Spleen (tissue), 11 donors: ENCODE results near the gene LINGO4. TPM values are rescaled to one million over a fixed set of nuclear protein-coding genes. Genes with fewer than 3 reads are reported as not detected.

Experiments
- DNase-seq: peaks from one replicate; pipeline ENCODE4 v3.0.0-alpha.2; 2020
- H3K27ac ChIP-seq, 8 donors: fragments of 200-600 bp; sonication (generic) in 7 of 8; 1 replicate in 4 of 8; 2 replicates in 4 of 8; pipeline versions ENCODE4 v1.5.0 to v1.8.0; 2016 to 2021; ENCODE audit warnings: inconsistent platforms in 4 of 8, mild to moderate bottlenecking in 4 of 8, moderate library complexity in 1 of 8
- H3K27me3 ChIP-seq, 7 donors: fragments of 200-600 bp; sonication (generic) in 6 of 7; replicated peaks in 1 of 7; 1 replicate in 4 of 7; 2 replicates in 3 of 7; pipeline versions ENCODE4 v1.5.0 to v1.8.0; 2016 to 2021; ENCODE audit warnings: inconsistent platforms in 3 of 7, mild to moderate bottlenecking in 1 of 7
- H3K36me3 ChIP-seq, 6 donors: fragments of 200-600 bp; sonication (generic) in 5 of 6; 1 replicate in 4 of 6; 2 replicates in 2 of 6; pipeline versions ENCODE4 v1.5.0 to v1.8.0; 2016 to 2021; ENCODE audit warnings: inconsistent platforms in 2 of 6
- H3K4me1 ChIP-seq, 6 donors: fragments of 200-600 bp; sonication (generic) in 5 of 6; 1 replicate in 3 of 6; 2 replicates in 3 of 6; pipeline versions ENCODE4 v1.5.0 to v1.8.0; 2016 to 2021; ENCODE audit warnings: inconsistent platforms in 3 of 6
- H3K4me3 ChIP-seq, 8 donors: fragments of 200-600 bp; sonication (generic) in 7 of 8; 1 replicate in 4 of 8; 2 replicates in 4 of 8; pipeline versions ENCODE4 v1.5.0 to v1.8.0; 2016 to 2021; ENCODE audit warnings: inconsistent platforms in 4 of 8, mild to moderate bottlenecking in 4 of 8, moderate library complexity in 2 of 8
- H3K9me3 ChIP-seq, 8 donors: fragments of 200-600 bp; sonication (generic) in 7 of 8; 1 replicate in 4 of 8; 2 replicates in 4 of 8; pipeline versions ENCODE4 v1.5.0 to v1.8.0; 2016 to 2021; ENCODE audit warnings: inconsistent platforms in 4 of 8
- CTCF ChIP-seq, 11 experiments: fragments of 200-600 bp in 7 of 11; fragments of 450-650 bp in 4 of 11; sonication (generic) in 4 of 11; IDR thresholded peaks in 8 of 11; conservative IDR thresholded peaks in 3 of 11; 1 replicate in 7 of 11; 2 replicates in 4 of 11; pipeline versions ENCODE4 v1.4.0 to v1.8.0; 2016 to 2021; ENCODE audit warnings: antibody characterized with exemption in 11 of 11, inconsistent platforms in 4 of 11, mild to moderate bottlenecking in 1 of 11
- POLR2A ChIP-seq, 3 donors: fragments of 450-650 bp; IDR thresholded peaks; one replicate each; pipeline ENCODE4 v1.5.1; 2017; ENCODE audit warnings: antibody characterized with exemption in 3 of 3, mild to moderate bottlenecking in 1 of 3
- POLR2AphosphoS5 ChIP-seq, 3 donors: sonication (generic); formaldehyde crosslinking; IDR thresholded peaks; one replicate each; pipeline ENCODE4 v1.5.1; 2017; ENCODE audit warnings: antibody characterized with exemption in 3 of 3
- WGBS, 5 donors: extraction: QIAGEN DNeasy Blood & Tissue Kit in 3 of 5; methylation state at CpG; one replicate each; pipeline versions ENCODE4 v1.1.5 to v1.1.7; 2013 to 2018; 5-methylcytosine and 5-hydroxymethylcytosine counted together
- intact Hi-C: fragments of 100-400 bp; cut with DNase I; formaldehyde crosslinking; loops from one replicate; pipeline ENCODE4 v1.15.0; 2023; ENCODE audit warnings: low total_unique reads
- polyA plus RNA-seq, 3 donors: library from polyadenylated mRNA; stranded (reverse); fragments of 200-250 nt; gene quantifications; one replicate each; pipeline ENCODE4 v1.2.1, GENCODE V29; 2013
- total RNA-seq, 7 donors: library from RNA; depleted of rRNA in 3 of 7; stranded (reverse); fragments of >200 nt in 3 of 7; fragmentation: NEBNext Ultra II Directional in 4 of 7; extraction: Animal tissue kit (Norgen Biotek cat#: 25700) in 4 of 7; gene quantifications; one replicate each; pipeline versions ENCODE4 v1.1.0 to v1.2.1, GENCODE V29; 2016 to 2021
- donor health status: healthy with polysubstance abuse.
- donor health status: DM: no; HTN: no; CAD: no; lungs with moderate emphysema.
- donor health status: DM: no; HTN: no; CAD: no.
- donor health status: Bipolar disorder and iron deficiency.
- donor health status: healthy.
- donor health status: DM: no; HTN: no; CAD: no.
- donor health status: DM: yes; HTN: yes; CAD: no.

The LINGO4 gene
- total and polyA plus RNA-seq, 10 donors: 0.04 to 0.36 (median 0.18) TPM; not detected in 4

- Histone ChIP-seq H3K27ac (no peak overlapping the region), H3K27me3 (peaks cover 0 to 13% (median 0%) of the 10 kb centered on the region in 7 donors), H3K36me3 (no peaks in the 10 kb centered on the region), H3K4me1 (no peaks in the 10 kb centered on the region), H3K4me3 (no peak overlapping the region), H3K9me3 (no peaks in the 10 kb centered on the region)
- WGBS, 5 donors: 67 to 93% (median 84%) methylated on average over 5 to 7 of the region's 7 CpGs
- TF ChIP-seq CTCF (IDR thresholded peaks at IDR 0.05 in 8 of 11, conservative IDR thresholded peaks at IDR 0.05 in 3 of 11) (no peak), POLR2A (IDR thresholded peaks at IDR 0.05) (no peak), POLR2AphosphoS5 (IDR thresholded peaks at IDR 0.05) (no peak)
- intact Hi-C loops: no loop called here
- DNase-seq: no peak
Measured at GRCh38 chr1:151806170-151806569, 951 bp upstream of the LINGO4 start.

GRCh38 chr1:151803915-151804314 lies 1.3 kb downstream of the LINGO4 start:
- H3K27me3 ChIP-seq: peaks cover 0 to 23% (median 0%) of the 10 kb centered on the region in 7 donors
- intact Hi-C loops: no loop called here
- H3K4me1 ChIP-seq: peaks cover 0 to 6% (median 0%) of the 10 kb centered on the region in 6 donors
- H3K27ac ChIP-seq: no peak overlapping the region
- no peaks in the 10 kb centered on the region for H3K9me3 ChIP-seq
- H3K4me3 ChIP-seq: no peak overlapping the region
- 91 to 99% (median 96%) methylated on average over 3 of the region's 3 CpGs for WGBS, 5 donors
- TF ChIP-seq POLR2A (IDR thresholded peaks at IDR 0.05): no peak
- TF ChIP-seq POLR2AphosphoS5 (IDR thresholded peaks at IDR 0.05): no peak
- TF ChIP-seq CTCF (IDR thresholded peaks at IDR 0.05 in 8 of 11, conservative IDR thresholded peaks at IDR 0.05 in 3 of 11): no peak
- DNase-seq: no peak
- H3K36me3 ChIP-seq: no peaks in the 10 kb centered on the region

GRCh38 chr1:151803164-151803563 lies 2.1 kb downstream of the LINGO4 start:
- peaks cover 0 to 23% (median 0%) of the 10 kb centered on the region in 7 donors for H3K27me3 ChIP-seq
- H3K4me1 ChIP-seq: peaks cover 0 to 6% (median 0%) of the 10 kb centered on the region in 6 donors
- H3K36me3 ChIP-seq: no peaks in the 10 kb centered on the region
- no peak for DNase-seq
- intact Hi-C loops: no loop called here
- TF ChIP-seq POLR2A (IDR thresholded peaks at IDR 0.05) (no peak), CTCF (IDR thresholded peaks at IDR 0.05 in 8 of 11, conservative IDR thresholded peaks at IDR 0.05 in 3 of 11) (no peak), POLR2AphosphoS5 (IDR thresholded peaks at IDR 0.05) (no peak)
- no peaks in the 10 kb centered on the region for H3K9me3 ChIP-seq
- H3K27ac ChIP-seq: no peak overlapping the region
- no peak overlapping the region for H3K4me3 ChIP-seq

GRCh38 chr1:151802372-151802771 lies 2.8 kb downstream of the LINGO4 start:
- Histone ChIP-seq H3K4me3 (no peak overlapping the region), H3K4me1 (peaks cover 0 to 6% (median 0%) of the 10 kb centered on the region in 6 donors), H3K36me3 (no peaks in the 10 kb centered on the region), H3K9me3 (no peaks in the 10 kb centered on the region), H3K27ac (no peak overlapping the region), H3K27me3 (peaks cover 0 to 23% (median 0%) of the 10 kb centered on the region in 7 donors)
- DNase-seq: no peak
- 81 to 100% (median 92%) methylated on average over 3 to 5 of the region's 5 CpGs for WGBS, 5 donors
- intact Hi-C loops: no loop called here
- TF ChIP-seq POLR2A (IDR thresholded peaks at IDR 0.05): no peak
- no peak for TF ChIP-seq POLR2AphosphoS5 (IDR thresholded peaks at IDR 0.05)
- no peak for TF ChIP-seq CTCF (IDR thresholded peaks at IDR 0.05 in 8 of 11, conservative IDR thresholded peaks at IDR 0.05 in 3 of 11)
